Endodermal cell (in vitro differentiated cells): ENCODE data around the gene ABCF1. TPM values are rescaled to one million over a fixed set of nuclear protein-coding genes. Genes with fewer than 3 reads are reported as not detected.

Experiments
- DNase-seq: peaks from one replicate; pipeline ENCODE4 v3.0.0-alpha.2; 2017
- H3K27ac ChIP-seq: 2 replicates; pipeline ENCODE4 v1.5.1; 2013; ENCODE audit warnings: mild to moderate bottlenecking, low read depth, low read length, moderate library complexity
- H3K27me3 ChIP-seq: 2 replicates; pipeline ENCODE4 v1.6.1; 2013; ENCODE audit warnings: mild to moderate bottlenecking, low read length, moderate library complexity; ENCODE audit not compliant: insufficient read depth, control insufficient read depth, poor library complexity, severe bottlenecking
- H3K36me3 ChIP-seq: 2 replicates; pipeline ENCODE4 v1.7.0; 2013; ENCODE audit warnings: mild to moderate bottlenecking, low read length, moderate library complexity; ENCODE audit not compliant: control insufficient read depth, insufficient read depth
- H3K4me1 ChIP-seq: one replicate; pipeline ENCODE4 v1.7.0; 2013; ENCODE audit warnings: low read length; ENCODE audit not compliant: control insufficient read depth, insufficient read depth
- H3K4me3 ChIP-seq: 2 replicates; pipeline ENCODE4 v1.5.1; 2013; ENCODE audit warnings: mild to moderate bottlenecking, low read length, moderate library complexity
- H3K9ac ChIP-seq: 2 replicates; pipeline ENCODE4 v1.6.1; 2013; ENCODE audit warnings: mild to moderate bottlenecking, low read length, moderate library complexity; ENCODE audit not compliant: poor library complexity, severe bottlenecking; ENCODE audit errors: extremely low read depth
- H3K9me3 ChIP-seq: 2 replicates; pipeline ENCODE4 v1.6.1; 2013; ENCODE audit warnings: mild to moderate bottlenecking, low read length, moderate library complexity; ENCODE audit not compliant: control insufficient read depth
- H3K27ac Mint-ChIP-seq: 2 replicates; pipeline ENCODE4 v1.8.0; 2020; ENCODE audit warnings: mixed read lengths
- H3K27me3 Mint-ChIP-seq: 2 replicates; pipeline ENCODE4 v1.8.0; 2021; ENCODE audit warnings: mild to moderate bottlenecking, mixed read lengths; ENCODE audit not compliant: insufficient read depth
- H3K36me3 Mint-ChIP-seq: 2 replicates; pipeline ENCODE4 v1.8.0; 2020; ENCODE audit warnings: low read depth, mixed read lengths
- H3K4me1 Mint-ChIP-seq: 2 replicates; pipeline ENCODE4 v1.8.0; 2020; ENCODE audit warnings: mixed read lengths
- H3K4me3 Mint-ChIP-seq: 2 replicates; pipeline ENCODE4 v1.8.0; 2020; ENCODE audit warnings: mild to moderate bottlenecking, moderate library complexity, mixed read lengths
- H3K9me3 Mint-ChIP-seq: 2 replicates; pipeline ENCODE4 v1.8.0; 2020; ENCODE audit warnings: mild to moderate bottlenecking, mixed read lengths
- WGBS, 2 experiments: methylation state at CpG; one replicate each; pipeline versions ENCODE4 v1.1.5 to v1.1.7; 2013; ENCODE audit warnings: missing lambda C conversion rate in 2 of 2, mixed read lengths in 1 of 2; ENCODE audit not compliant: insufficient coverage in 1 of 2, insufficient read length in 1 of 2; 5-methylcytosine and 5-hydroxymethylcytosine counted together
- total RNA-seq, 2 donors: library from RNA; stranded (reverse); fragmentation: NEBNext Ultra II Directional in 1 of 2; extraction: Animal tissue kit (Norgen Biotek cat#: 25700) in 1 of 2; gene quantifications; 2 replicates in 1 of 2; 3 replicates in 1 of 2; pipeline ENCODE4 v1.2.1, GENCODE V29; 2021
- TF ChIP-seq, protein P1 (sequence below): fragments of 200-600 bp; sonication (generic); conservative IDR thresholded peaks from 2 replicates; pipeline ENCODE4 v1.5.0; 2021; ENCODE audit warnings: antibody characterized with exemption, mild to moderate bottlenecking

The ABCF1 gene
- total RNA-seq, 2 donors from 2014 or later, result 84.9 to 89.3 TPM

GRCh38 chr6:30601436-30601814 is 30.2 kb downstream of the ABCF1 start:
- WGBS, 2 experiments, result 95 to 100% methylated on average over 6 of the region's 6 CpGs
- H3K27me3 ChIP-seq, result no peaks in the 10 kb centered on the region
- H3K4me1 Mint-ChIP-seq, result peaks cover 4% of the 10 kb centered on the region
- no peak for DNase-seq
- H3K36me3 Mint-ChIP-seq, result peaks cover 74% of the 10 kb centered on the region
- TF ChIP-seq, protein P1, sequence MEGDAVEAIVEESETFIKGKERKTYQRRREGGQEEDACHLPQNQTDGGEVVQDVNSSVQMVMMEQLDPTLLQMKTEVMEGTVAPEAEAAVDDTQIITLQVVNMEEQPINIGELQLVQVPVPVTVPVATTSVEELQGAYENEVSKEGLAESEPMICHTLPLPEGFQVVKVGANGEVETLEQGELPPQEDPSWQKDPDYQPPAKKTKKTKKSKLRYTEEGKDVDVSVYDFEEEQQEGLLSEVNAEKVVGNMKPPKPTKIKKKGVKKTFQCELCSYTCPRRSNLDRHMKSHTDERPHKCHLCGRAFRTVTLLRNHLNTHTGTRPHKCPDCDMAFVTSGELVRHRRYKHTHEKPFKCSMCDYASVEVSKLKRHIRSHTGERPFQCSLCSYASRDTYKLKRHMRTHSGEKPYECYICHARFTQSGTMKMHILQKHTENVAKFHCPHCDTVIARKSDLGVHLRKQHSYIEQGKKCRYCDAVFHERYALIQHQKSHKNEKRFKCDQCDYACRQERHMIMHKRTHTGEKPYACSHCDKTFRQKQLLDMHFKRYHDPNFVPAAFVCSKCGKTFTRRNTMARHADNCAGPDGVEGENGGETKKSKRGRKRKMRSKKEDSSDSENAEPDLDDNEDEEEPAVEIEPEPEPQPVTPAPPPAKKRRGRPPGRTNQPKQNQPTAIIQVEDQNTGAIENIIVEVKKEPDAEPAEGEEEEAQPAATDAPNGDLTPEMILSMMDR, result no peak
- H3K27me3 Mint-ChIP-seq, result no peaks in the 10 kb centered on the region
- H3K9ac ChIP-seq, result no peak overlapping the region
- no peak overlapping the region for H3K4me3 ChIP-seq
- no peaks in the 10 kb centered on the region for H3K9me3 Mint-ChIP-seq
- no peak overlapping the region for H3K4me3 Mint-ChIP-seq
- no peaks in the 10 kb centered on the region for H3K4me1 ChIP-seq
- H3K9me3 ChIP-seq, result no peaks in the 10 kb centered on the region
- H3K27ac ChIP-seq, result no peak overlapping the region
- H3K27ac Mint-ChIP-seq, result no peak overlapping the region
- H3K36me3 ChIP-seq, result peaks cover 68% of the 10 kb centered on the region

DNA sequence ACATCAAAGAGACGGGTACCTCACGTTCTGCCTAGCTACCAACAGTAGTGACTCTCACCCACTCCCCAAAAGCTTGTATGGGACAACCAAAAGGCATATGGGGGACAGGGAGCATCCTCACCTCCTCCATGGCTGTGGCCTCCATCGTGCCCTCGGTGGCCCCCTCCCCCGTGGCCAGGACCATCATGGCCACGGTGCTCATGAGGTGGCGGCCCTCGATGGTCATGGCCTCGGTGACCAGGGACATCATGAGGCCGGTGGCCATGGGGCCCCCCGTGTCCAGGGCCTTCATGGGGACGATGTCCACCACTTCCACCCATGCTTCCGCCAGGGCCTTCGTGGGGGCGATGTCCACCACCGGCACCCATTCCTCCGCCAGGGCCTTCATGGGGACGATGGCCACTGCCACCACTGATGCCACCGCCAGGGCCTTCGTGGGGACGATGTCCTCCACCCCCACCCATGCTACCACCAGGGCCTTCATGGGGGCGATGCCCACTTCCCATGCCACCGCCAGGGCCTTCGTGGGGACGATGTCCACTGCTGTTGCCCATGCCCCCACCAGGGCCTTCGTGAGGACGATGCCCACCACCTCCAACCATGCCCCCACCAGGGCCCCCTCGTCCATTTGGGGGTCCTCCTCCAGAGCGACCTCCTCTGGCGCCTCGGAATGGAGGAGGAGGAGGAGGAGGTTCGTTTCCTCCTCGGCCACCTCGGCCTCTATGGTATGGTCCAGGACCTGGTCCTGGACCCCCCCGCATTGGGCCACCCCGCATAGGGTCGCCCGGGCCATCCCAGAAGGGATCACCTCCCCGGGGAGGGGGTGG is 30.8 kb downstream of the ABCF1 start:
- Histone ChIP-seq H3K9me3 (no peaks in the 10 kb centered on the region), H3K4me1 (no peaks in the 10 kb centered on the region), H3K27ac (no peak overlapping the region), H3K36me3 (peaks cover 74% of the 10 kb centered on the region), H3K9ac (no peak overlapping the region), H3K4me3 (no peak overlapping the region), H3K27me3 (no peaks in the 10 kb centered on the region)
- 95 to 100% methylated on average over 9 to 39 of the region's 39 CpGs for WGBS, 2 experiments
- no peaks in the 10 kb centered on the region for H3K27me3 Mint-ChIP-seq
- no peak overlapping the region for H3K4me3 Mint-ChIP-seq
- no peaks in the 10 kb centered on the region for H3K9me3 Mint-ChIP-seq
- H3K36me3 Mint-ChIP-seq, result peaks cover 76% of the 10 kb centered on the region
- DNase-seq, result no peak
- no peak overlapping the region for H3K27ac Mint-ChIP-seq
- TF ChIP-seq, protein P1, result no peak
- peaks cover 4% of the 10 kb centered on the region for H3K4me1 Mint-ChIP-seq

GRCh38 chr6:30603961-30604360 is 32.7 kb downstream of the ABCF1 start:
- H3K4me3 ChIP-seq, result no peak overlapping the region
- H3K9me3 ChIP-seq, result no peaks in the 10 kb centered on the region
- H3K27ac ChIP-seq, result no peak overlapping the region
- H3K4me1 Mint-ChIP-seq, result peaks cover 4% of the 10 kb centered on the region
- H3K27ac Mint-ChIP-seq, result no peak overlapping the region
- H3K27me3 ChIP-seq, result no peaks in the 10 kb centered on the region
- H3K9me3 Mint-ChIP-seq, result no peaks in the 10 kb centered on the region
- peaks cover 89% of the 10 kb centered on the region for H3K36me3 Mint-ChIP-seq
- H3K4me1 ChIP-seq, result no peaks in the 10 kb centered on the region
- H3K4me3 Mint-ChIP-seq, result no peak overlapping the region
- peaks cover 86% of the 10 kb centered on the region for H3K36me3 ChIP-seq
- WGBS, 2 experiments, result 98% methylated on average over 9 to 13 of the region's 13 CpGs
- H3K9ac ChIP-seq, result no peak overlapping the region
- no peaks in the 10 kb centered on the region for H3K27me3 Mint-ChIP-seq
- TF ChIP-seq, protein P1, result no peak
- DNase-seq, result no peak
